ENCODE measurements around the gene PARD3B.

The PARD3B gene

GRCh38 chr2:205245001-205245400 is 699.7 kb downstream of the PARD3B start:
- TF ChIP-seq CTCF (IDR thresholded peaks at IDR 0.05): no peak
- Histone ChIP-seq H3K4me3 (no peak overlapping the region), H3K27ac (no peak overlapping the region)
- DNase-seq (ENCODE audit: low spot score): no peak

- no peak overlapping the region for H3K4me3 ChIP-seq
- TF ChIP-seq CTCF (IDR thresholded peaks at IDR 0.05): no peak
- DNase-seq (ENCODE audit: low spot score): no peak
- H3K27ac ChIP-seq: no peak overlapping the region
These were observed 700.4 kb downstream of the PARD3B start for GRCh38 chr2:205245652-205246051.

- TF ChIP-seq CTCF (IDR thresholded peaks at IDR 0.05): no peak
- Histone ChIP-seq H3K4me3 (no peak overlapping the region), H3K27ac (no peak overlapping the region)
- no peak for DNase-seq (ENCODE audit: low spot score)
These were observed 713.8 kb downstream of the PARD3B start for GRCh38 chr2:205259121-205259520.

GRCh38 chr2:205261516-205262020 is 716.3 kb downstream of the PARD3B start:
- Histone ChIP-seq H3K4me3 (no peak overlapping the region), H3K27ac (no peak overlapping the region)
- no peak for DNase-seq (ENCODE audit: low spot score)
- no peak for TF ChIP-seq CTCF (IDR thresholded peaks at IDR 0.05)

- DNase-seq (ENCODE audit: low spot score): no peak
- no peak overlapping the region for H3K27ac ChIP-seq
- no peak for TF ChIP-seq CTCF (IDR thresholded peaks at IDR 0.05)
- H3K4me3 ChIP-seq: no peak overlapping the region
These were observed 722.0 kb downstream of the PARD3B start for GRCh38 chr2:205267323-205267722.

GRCh38 chr2:205270689-205271088 is 725.4 kb downstream of the PARD3B start:
- TF ChIP-seq CTCF (IDR thresholded peaks at IDR 0.05): no peak
- Histone ChIP-seq H3K27ac (no peak overlapping the region), H3K4me3 (no peak overlapping the region)
- no peak for DNase-seq (ENCODE audit: low spot score)

GRCh38 chr2:205273148-205273547 is 727.9 kb downstream of the PARD3B start:
- no peak for DNase-seq (ENCODE audit: low spot score)
- H3K4me3 ChIP-seq: no peak overlapping the region
- no peak for TF ChIP-seq CTCF (IDR thresholded peaks at IDR 0.05)
- H3K27ac ChIP-seq: no peak overlapping the region
